ENCODE data around the gene VOPP1.

- no peak for TF ChIP-seq CTCF (IDR thresholded peaks at IDR 0.05)
- no peak for TF ChIP-seq POLR2A (IDR thresholded peaks at IDR 0.05)
Measured at GRCh38 chr7:55534262-55534915, 37.9 kb downstream of the VOPP1 start.
